Glomerular visceral epithelial cell (primary cell): Measurements from ENCODE around the gene TRIM74.
"Not testable (repeated sequence)": the region's sequence is repeated elsewhere in the genome, so short reads cannot be mapped to it uniquely, and the experiment has no call there.

Experiments used
- DNase-seq: peaks from one replicate; pipeline ENCODE4 v3.0.0-alpha.2; 2016; ENCODE audit errors: extremely low spot score

Gene TRIM74

DNA sequence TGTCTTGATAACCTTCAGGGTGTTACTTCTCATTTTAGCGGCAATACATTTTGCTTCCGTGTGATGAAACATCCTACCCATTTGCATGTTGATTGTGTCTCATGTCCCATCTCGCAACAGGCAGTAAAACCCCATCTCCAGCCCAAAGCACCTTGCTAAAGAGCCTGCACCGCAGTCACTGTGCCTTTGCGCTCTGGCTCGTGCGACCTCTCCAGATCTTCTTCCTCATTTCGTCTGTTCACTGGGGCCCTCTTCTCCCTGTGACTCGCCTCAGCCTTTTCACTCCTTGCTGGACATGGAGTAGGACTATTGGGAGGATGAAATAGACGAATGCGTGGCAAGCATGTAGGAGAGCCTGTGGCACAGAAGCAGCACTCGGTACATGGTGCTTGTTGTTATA lies 57.9 kb downstream of the TRIM74 start:
- DNase-seq: not testable (repeated sequence)
